Measurements from ENCODE around the gene GPR39.
"Not testable (repeated sequence)": the region's sequence is repeated elsewhere in the genome, so short reads cannot be mapped to it uniquely, and the experiment has no call there.

Gene GPR39

GRCh38 chr2:132515010-132515409, 98.4 kb downstream of the GPR39 start:
- DNase-seq = no peak

GRCh38 chr2:132517386-132517785, 100.8 kb downstream of the GPR39 start:
- no peak for DNase-seq

- no peak for DNase-seq
Observed at GRCh38 chr2:132518302-132518701, 101.7 kb downstream of the GPR39 start.

GRCh38 chr2:132519566-132519965, 103.0 kb downstream of the GPR39 start:
- no peak for DNase-seq

DNA sequence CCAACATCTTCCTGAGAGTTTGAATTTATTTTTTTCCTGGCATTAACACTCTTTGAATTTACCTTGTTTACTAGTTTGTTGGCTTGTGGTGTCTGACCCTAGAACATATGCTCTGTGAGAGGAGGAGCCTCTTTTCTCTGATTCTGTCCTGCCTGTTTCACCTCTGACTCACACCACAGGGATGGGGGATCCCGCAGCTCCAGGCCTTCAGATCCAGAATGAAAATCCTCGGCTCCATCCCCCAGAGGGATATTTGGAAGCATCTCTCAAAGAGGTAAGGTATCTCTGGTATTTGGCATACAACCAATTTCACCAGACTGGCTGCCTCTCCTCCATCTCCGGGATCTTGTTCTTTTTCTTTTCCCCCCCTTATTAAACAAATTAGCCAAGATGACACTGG, 104.7 kb downstream of the GPR39 start:
- DNase-seq = no peak

DNA sequence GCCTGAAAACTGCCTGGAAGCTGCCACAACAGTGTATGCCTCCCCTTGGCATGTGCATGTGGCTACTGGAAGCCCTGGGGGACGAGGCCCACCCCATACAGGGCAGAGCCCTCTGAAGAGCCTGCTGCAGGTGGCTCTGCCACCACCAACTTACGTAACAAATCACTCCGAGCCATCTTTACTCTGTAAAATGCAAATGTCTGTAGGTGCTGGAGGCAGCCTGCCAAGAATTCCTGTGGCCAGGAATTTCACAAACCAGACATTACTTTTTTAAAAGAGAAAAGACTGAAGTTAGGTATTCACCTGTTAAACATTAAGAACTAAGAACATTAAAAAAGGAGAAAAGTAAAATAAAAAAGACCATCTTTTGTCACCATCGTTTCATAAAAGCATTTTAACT, 106.3 kb downstream of the GPR39 start:
- DNase-seq = no peak

DNA sequence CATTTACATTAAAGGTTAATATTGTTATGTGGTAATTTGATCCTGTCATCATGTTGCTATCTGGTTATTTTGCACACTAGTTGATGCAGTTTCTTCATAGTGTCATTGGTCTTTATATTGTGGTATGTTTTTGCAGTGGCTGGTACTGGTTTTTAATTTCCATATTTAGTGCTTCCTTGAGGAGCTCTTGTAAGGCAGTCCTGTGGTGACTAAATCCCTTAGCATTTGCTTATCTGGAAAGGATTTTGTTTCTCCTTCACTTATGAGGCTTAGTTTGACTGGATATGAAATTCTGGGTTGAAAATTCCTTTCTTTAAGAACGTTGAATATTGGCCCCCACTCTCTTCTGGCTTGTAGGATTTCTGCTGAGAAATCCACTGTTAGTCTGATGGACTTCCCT, 120.5 kb downstream of the GPR39 start:
- not testable (repeated sequence) for DNase-seq

- no peak for DNase-seq
Observed at GRCh38 chr2:132538331-132538855, 121.8 kb downstream of the GPR39 start.

GRCh38 chr2:132540166-132540565, 123.6 kb downstream of the GPR39 start:
- DNase-seq = no peak

DNA sequence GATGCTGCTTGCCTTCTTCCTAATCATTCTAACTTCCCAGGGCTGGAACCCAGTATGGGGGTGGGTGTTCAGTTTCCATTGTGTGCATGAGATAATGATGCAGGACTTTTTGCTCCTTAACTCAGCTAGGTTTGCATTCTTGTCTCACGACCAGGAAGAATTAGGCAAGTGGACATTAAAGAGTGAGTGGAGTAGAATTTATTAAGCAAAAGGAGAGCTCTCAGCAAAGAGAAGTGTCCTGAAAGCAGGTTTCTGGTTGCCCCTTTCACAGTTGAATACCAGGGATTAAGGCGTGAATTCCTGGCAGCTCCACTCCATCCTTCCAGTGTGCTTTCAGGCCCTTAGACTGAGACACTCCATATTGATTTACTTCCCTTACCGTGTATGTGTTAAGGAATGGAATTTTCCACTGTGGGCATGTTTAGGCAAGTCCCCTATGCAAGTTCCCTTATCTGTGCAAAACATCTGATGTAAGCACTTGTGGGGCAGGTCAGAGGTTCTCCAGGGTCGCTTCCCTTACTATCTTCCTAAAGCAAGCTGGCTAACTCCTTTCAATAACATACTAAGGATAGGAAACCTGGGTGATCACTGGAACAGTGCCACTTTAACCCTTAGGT, 126.5 kb downstream of the GPR39 start:
- DNase-seq = no peak

DNA sequence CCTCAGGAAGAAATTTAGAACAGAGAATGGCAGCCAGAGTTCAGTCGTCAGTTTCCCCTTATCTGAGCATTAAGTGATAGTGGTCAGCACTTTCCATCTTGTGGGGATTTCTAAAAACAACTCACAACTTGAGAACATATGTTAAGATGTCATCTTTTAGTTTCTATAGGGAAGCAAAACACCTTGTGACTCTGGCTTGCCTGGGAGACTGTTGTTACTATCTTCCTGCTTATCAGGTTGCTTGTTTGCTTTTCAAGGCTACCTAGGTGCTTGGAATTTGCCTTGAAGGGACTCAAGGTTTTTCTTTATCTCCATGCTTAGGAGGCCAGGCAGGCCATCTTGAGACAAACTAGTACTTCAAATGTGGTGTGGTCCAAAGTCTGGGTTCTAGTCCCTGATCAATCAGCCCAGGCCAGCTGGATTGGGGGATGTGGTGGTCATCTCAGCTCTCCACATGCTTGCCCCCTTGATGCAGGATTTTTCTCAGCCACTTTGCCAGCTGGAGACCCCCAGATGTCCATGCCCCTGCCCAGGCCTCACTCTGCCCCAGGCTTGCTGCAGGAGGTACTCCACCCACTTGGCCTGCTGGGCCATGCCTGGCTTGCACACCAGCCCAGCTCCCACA, 127.5 kb downstream of the GPR39 start:
- DNase-seq = no peak

- no peak for DNase-seq
Observed at GRCh38 chr2:132547090-132547687, 130.6 kb downstream of the GPR39 start.

- DNase-seq = no peak
Observed at GRCh38 chr2:132549935-132550670, 133.5 kb downstream of the GPR39 start.

GRCh38 chr2:132550946-132551345, 134.3 kb downstream of the GPR39 start:
- no peak for DNase-seq

DNA sequence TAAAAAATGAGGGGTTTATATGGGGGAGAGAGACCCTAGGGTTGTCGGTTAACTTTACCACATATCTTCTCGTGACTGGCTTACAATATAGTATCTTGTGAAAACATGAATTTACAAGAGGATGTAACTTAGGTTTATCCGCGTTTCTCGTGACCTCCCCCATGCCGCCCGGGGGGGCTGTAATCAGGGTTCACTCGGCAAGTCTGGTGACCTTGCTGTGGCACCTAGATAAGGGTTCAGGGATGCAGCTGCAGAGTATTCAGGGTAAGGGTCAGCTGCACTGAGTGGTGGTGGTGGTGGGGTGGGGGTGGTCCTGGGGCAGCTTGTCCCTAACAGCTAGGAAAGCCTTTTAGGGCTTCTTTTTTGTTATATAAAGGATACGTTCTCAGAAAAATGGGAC, 141.1 kb downstream of the GPR39 start:
- no peak for DNase-seq

DNA sequence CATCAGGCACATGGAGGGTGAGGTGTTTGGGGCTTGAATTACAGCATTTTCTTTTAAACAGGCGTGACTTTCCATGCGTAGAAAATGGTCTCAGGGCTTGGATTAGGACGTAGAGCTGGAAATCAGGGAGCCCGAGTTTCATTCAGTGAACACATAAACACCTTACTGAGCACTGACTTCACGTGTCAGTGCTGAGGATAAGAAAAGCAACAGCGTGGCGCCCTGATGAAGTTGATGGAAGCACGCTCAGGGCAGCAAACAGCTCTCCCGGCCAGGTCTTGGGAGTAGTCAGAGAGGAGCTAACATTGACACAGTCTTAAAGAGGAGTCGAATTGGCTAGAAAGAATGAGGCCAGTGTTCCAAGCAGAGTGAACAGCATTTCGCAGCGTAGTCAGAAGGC, 142.7 kb downstream of the GPR39 start:
- DNase-seq = no peak

- no peak for DNase-seq
Observed at GRCh38 chr2:132559921-132560320, 143.3 kb downstream of the GPR39 start.

GRCh38 chr2:132560562-132560961, 144.0 kb downstream of the GPR39 start:
- no peak for DNase-seq

DNA sequence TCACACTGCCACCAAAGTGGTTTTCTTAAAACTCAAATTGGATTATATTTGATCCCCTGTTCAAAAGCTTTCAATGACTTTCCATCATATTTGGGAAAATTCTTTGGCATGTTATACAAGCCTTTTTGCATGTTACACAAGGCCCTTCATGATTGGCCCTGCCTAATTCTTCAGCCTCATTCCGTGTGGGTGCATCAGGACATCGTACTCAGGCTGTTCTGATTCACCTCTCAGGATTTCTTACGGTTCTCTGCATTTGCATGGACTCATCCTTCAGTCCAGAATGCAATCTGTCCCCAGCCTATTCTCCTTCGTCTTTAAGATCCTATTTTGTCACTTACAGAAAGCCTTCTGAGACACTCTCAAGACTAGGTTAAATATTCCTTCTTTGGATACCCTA, 145.6 kb downstream of the GPR39 start:
- no peak for DNase-seq

DNA sequence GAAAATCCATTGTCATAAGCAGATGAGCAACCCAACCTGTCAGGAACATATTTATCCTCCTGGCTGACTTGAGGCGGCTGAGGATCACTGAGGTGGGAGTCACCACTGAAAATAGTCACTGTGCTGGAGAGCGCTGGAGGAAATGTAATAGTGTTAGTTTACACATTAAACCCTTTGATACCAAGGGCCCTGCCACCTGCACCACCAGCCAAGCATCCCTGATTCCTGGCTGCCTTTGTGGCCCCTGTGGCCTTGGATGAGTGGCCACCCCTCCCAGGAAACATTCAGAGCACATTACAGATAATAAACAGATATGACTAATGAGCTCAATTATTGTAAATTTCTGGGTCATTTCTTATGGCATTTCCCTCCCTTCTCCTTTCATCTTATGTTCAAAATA, 147.5 kb downstream of the GPR39 start:
- no peak for DNase-seq

GRCh38 chr2:132566379-132566778, 149.8 kb downstream of the GPR39 start:
- DNase-seq = no peak

GRCh38 chr2:132567682-132568081, 151.1 kb downstream of the GPR39 start:
- no peak for DNase-seq

- DNase-seq = no peak
Observed at GRCh38 chr2:132568656-132569055, 152.1 kb downstream of the GPR39 start.
